Colon (tissue), 2 donors: ENCODE results near the gene NEU3.
"Not testable (repeated sequence)": the region's sequence is repeated elsewhere in the genome, so short reads cannot be mapped to it uniquely, and the experiment has no call there.

Experiments
- FAIRE-seq: peaks from 2 replicates; lab custom pipeline; 2012; peaks lifted over from hg19 to GRCh38; lab: Jason Lieb, UNC
- donor health status: control.
- donor health status: control.

The NEU3 gene

GRCh38 chr11:74988541-74989259 lies at the start of gene NEU3:
NEU3 (plus strand) TSS chr11:74988933; CDS start chr11:74989061, 128 bp downstream.
- FAIRE-seq: no peak

GRCh38 chr11:74941492-74941891 lies 47.2 kb upstream of the NEU3 start:
- FAIRE-seq: no peak

- FAIRE-seq: no peak
Observed at GRCh38 chr11:74942073-74942759, 46.5 kb upstream of the NEU3 start.

- no peak for FAIRE-seq
Observed at GRCh38 chr11:74948546-74948897, 40.2 kb upstream of the NEU3 start.

GRCh38 chr11:74948898-74949752 lies 39.6 kb upstream of the NEU3 start, which contains the start of the genes SPCS2 and XRRA1:
SPCS2 (plus strand) TSS chr11:74949266; CDS start chr11:74949286, 20 bp downstream.
XRRA1 (minus strand) TSS chr11:74949091; CDS start chr11:74940878, 8,213 bp downstream.
- peak; percentile 55 for FAIRE-seq

- no peak for FAIRE-seq
Observed at GRCh38 chr11:74949753-74950137, 39.0 kb upstream of the NEU3 start.

- FAIRE-seq: no peak
Observed at GRCh38 chr11:74950374-74950969, 38.3 kb upstream of the NEU3 start.

GRCh38 chr11:74951226-74951625 lies 37.5 kb upstream of the NEU3 start:
- no peak for FAIRE-seq

- FAIRE-seq: no peak
Observed at GRCh38 chr11:74952752-74953151, 36.0 kb upstream of the NEU3 start.

GRCh38 chr11:74953451-74953850 lies 35.3 kb upstream of the NEU3 start:
- no peak for FAIRE-seq

- no peak for FAIRE-seq
Observed at GRCh38 chr11:74954199-74954598, 34.5 kb upstream of the NEU3 start.

GRCh38 chr11:74956397-74957015 lies 32.2 kb upstream of the NEU3 start:
- FAIRE-seq: no peak

GRCh38 chr11:74957937-74958629 lies 30.6 kb upstream of the NEU3 start:
- no peak for FAIRE-seq

GRCh38 chr11:74960128-74960527 lies 28.6 kb upstream of the NEU3 start:
- not testable (repeated sequence) for FAIRE-seq

GRCh38 chr11:74966651-74967050 lies 22.1 kb upstream of the NEU3 start:
- FAIRE-seq: no peak

GRCh38 chr11:74970852-74971395 lies 17.8 kb upstream of the NEU3 start:
- FAIRE-seq: no peak

- FAIRE-seq: no peak
Observed at GRCh38 chr11:74971424-74971823, 17.3 kb upstream of the NEU3 start.

- FAIRE-seq: no peak
Observed at GRCh38 chr11:74978041-74978440, 10.7 kb upstream of the NEU3 start.

GRCh38 chr11:74980634-74981033 lies 8.1 kb upstream of the NEU3 start:
- FAIRE-seq: no peak

GRCh38 chr11:74981888-74982287 lies 6.8 kb upstream of the NEU3 start:
- FAIRE-seq: no peak

- FAIRE-seq: no peak
Observed at GRCh38 chr11:74984070-74984469, 4.7 kb upstream of the NEU3 start.
